MM.1S (cell line): ENCODE data around the gene DNER.

ENCODE experiments used
- DNase-seq: peaks from one replicate; pipeline ENCODE4 v3.0.0-alpha.2; 2015
- H2AFZ ChIP-seq: fragments of 300-600 bp; sonication (generic); 2 replicates; pipeline ENCODE4 v1.6.0; 2016; ENCODE audit warnings: antibody characterized with exemption, low read length
- H3F3A ChIP-seq: fragments of 300-600 bp; sonication (generic); 2 replicates; pipeline ENCODE4 v1.6.1; 2016; ENCODE audit warnings: mild to moderate bottlenecking, antibody characterized with exemption, low read length, moderate library complexity, mixed read lengths; ENCODE audit not compliant: insufficient read depth
- H3K27ac ChIP-seq: fragments of 300-600 bp; sonication (generic); 2 replicates; pipeline ENCODE4 v1.5.1; 2016; ENCODE audit warnings: mild to moderate bottlenecking, low read length
- H3K27me3 ChIP-seq: fragments of 300-600 bp; sonication (generic); replicated peaks from 2 replicates; pipeline ENCODE4 v1.6.0; 2016; ENCODE audit warnings: low read length; ENCODE audit not compliant: insufficient read depth
- H3K36me3 ChIP-seq: fragments of 300-600 bp; sonication (generic); replicated peaks from 2 replicates; pipeline ENCODE4 v1.6.1; 2016; ENCODE audit warnings: mild to moderate bottlenecking, low read length, mixed read lengths; ENCODE audit not compliant: insufficient read depth
- H3K4me1 ChIP-seq: fragments of 300-600 bp; sonication (generic); 2 replicates; pipeline ENCODE4 v1.6.1; 2016; ENCODE audit warnings: low read length, mixed read lengths
- H3K4me2 ChIP-seq: fragments of 300-600 bp; sonication (generic); 2 replicates; pipeline ENCODE4 v1.6.0; 2016; ENCODE audit warnings: low read depth, low read length
- H3K4me3 ChIP-seq: fragments of 300-600 bp; sonication (generic); 2 replicates; pipeline ENCODE4 v1.5.1; 2016; ENCODE audit warnings: low read length, mixed read lengths
- H3K79me2 ChIP-seq: fragments of 300-600 bp; sonication (generic); 2 replicates; pipeline ENCODE4 v1.6.1; 2016; ENCODE audit warnings: mixed run types, low read length, mixed read lengths
- H3K9ac ChIP-seq: fragments of 300-600 bp; sonication (generic); 2 replicates; pipeline ENCODE4 v1.6.1; 2016; ENCODE audit warnings: low read length, mixed read lengths
- H3K9me2 ChIP-seq: fragments of 300-600 bp; sonication (generic); replicated peaks from 2 replicates; pipeline ENCODE4 v1.6.1; 2016; ENCODE audit warnings: mild to moderate bottlenecking, low read length, mixed read lengths; ENCODE audit not compliant: insufficient read depth
- H3K9me3 ChIP-seq: fragments of 300-600 bp; sonication (generic); replicated peaks from 2 replicates; pipeline ENCODE4 v1.6.1; 2016; ENCODE audit warnings: mild to moderate bottlenecking, low read length, mixed read lengths; ENCODE audit not compliant: insufficient read depth
- H4K20me1 ChIP-seq: fragments of 300-600 bp; sonication (generic); 2 replicates; pipeline ENCODE4 v1.6.1; 2016; ENCODE audit warnings: mild to moderate bottlenecking, low read length, moderate library complexity, mixed read lengths; ENCODE audit not compliant: insufficient read depth
- EZH2 ChIP-seq: fragments of 300-600 bp; sonication (generic); optimal IDR thresholded peaks from 2 replicates; pipeline ENCODE3; 2017; ENCODE audit warnings: low read depth, mild to moderate bottlenecking, antibody characterized with exemption, low read length, mixed read lengths
- EZH2phosphoT487 ChIP-seq: fragments of 300-600 bp; sonication (generic); IDR thresholded peaks from 2 replicates; pipeline ENCODE4 v1.6.1; 2018; ENCODE audit warnings: antibody characterized with exemption, low read length
- TF ChIP-seq, protein P1 (sequence below): fragments of 300-600 bp; sonication (generic); IDR thresholded peaks from 2 replicates; pipeline ENCODE4 v1.5.1; 2016; ENCODE audit warnings: antibody characterized with exemption, low read length, mixed read lengths

The DNER gene

DNA sequence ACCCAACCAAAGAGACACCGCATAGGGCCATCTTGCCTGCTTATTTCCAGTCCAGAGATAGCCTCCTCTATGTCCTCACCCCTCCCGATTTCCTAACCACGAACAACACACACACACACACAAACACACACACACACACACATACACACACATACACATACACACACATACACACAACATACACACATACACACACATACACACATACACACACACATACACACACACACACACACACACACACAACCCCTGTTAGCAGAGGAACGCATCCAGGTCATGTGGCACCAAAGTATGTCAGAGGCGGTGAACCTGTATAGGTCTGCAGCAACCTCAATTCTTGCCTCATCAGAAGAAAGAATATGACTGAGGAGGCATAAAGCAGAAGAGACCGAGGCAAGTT, 18.5 kb upstream of the DNER start:
- no peaks in the 10 kb centered on the region for H3K79me2 ChIP-seq
- no peaks in the 10 kb centered on the region for H3K4me1 ChIP-seq
- TF ChIP-seq EZH2phosphoT487: no peak
- TF ChIP-seq, protein P1, sequence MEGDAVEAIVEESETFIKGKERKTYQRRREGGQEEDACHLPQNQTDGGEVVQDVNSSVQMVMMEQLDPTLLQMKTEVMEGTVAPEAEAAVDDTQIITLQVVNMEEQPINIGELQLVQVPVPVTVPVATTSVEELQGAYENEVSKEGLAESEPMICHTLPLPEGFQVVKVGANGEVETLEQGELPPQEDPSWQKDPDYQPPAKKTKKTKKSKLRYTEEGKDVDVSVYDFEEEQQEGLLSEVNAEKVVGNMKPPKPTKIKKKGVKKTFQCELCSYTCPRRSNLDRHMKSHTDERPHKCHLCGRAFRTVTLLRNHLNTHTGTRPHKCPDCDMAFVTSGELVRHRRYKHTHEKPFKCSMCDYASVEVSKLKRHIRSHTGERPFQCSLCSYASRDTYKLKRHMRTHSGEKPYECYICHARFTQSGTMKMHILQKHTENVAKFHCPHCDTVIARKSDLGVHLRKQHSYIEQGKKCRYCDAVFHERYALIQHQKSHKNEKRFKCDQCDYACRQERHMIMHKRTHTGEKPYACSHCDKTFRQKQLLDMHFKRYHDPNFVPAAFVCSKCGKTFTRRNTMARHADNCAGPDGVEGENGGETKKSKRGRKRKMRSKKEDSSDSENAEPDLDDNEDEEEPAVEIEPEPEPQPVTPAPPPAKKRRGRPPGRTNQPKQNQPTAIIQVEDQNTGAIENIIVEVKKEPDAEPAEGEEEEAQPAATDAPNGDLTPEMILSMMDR: no peak
- TF ChIP-seq EZH2: no peak
- DNase-seq: no peak
- no peak overlapping the region for H3K4me3 ChIP-seq
- H3F3A ChIP-seq: no peaks in the 10 kb centered on the region
- no peak overlapping the region for H3K9ac ChIP-seq
- no peaks in the 10 kb centered on the region for H3K36me3 ChIP-seq
- H4K20me1 ChIP-seq: no peaks in the 10 kb centered on the region
- no peak overlapping the region for H3K27ac ChIP-seq
- no peaks in the 10 kb centered on the region for H3K27me3 ChIP-seq
- no peak overlapping the region for H2AFZ ChIP-seq
- no peak overlapping the region for H3K4me2 ChIP-seq
- H3K9me3 ChIP-seq: no peaks in the 10 kb centered on the region
- H3K9me2 ChIP-seq: no peaks in the 10 kb centered on the region

DNA sequence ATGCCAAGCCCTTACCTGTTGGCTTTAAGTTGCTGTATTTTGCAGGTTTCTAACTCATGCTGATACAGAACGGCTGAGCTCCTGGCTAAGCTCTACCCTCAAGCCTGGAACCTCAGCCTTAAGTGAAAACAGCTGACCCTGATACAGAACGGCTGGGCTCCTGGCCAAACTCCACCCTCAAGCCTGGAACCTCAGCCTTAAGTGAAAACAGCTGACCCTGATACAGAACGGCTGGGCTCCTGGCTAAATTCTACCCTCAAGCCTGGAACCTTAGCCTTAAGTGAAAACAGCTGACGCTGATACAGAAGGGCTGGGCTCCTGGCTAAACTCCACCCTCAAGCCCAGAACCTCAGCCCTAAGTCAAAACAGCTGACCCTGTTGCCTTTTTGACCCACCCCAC, 17.6 kb upstream of the DNER start:
- DNase-seq: peak; percentile 71
- Histone ChIP-seq H3K27ac (no peak overlapping the region), H3F3A (no peaks in the 10 kb centered on the region), H3K9me2 (no peaks in the 10 kb centered on the region), H3K9ac (no peak overlapping the region), H2AFZ (no peak overlapping the region), H4K20me1 (no peaks in the 10 kb centered on the region), H3K79me2 (no peaks in the 10 kb centered on the region), H3K9me3 (no peaks in the 10 kb centered on the region), H3K4me1 (no peaks in the 10 kb centered on the region), H3K4me2 (no peak overlapping the region), H3K36me3 (no peaks in the 10 kb centered on the region), H3K4me3 (no peak overlapping the region), H3K27me3 (no peaks in the 10 kb centered on the region)
- TF ChIP-seq, protein P1: no peak
- no peak for TF ChIP-seq EZH2
- TF ChIP-seq EZH2phosphoT487: no peak

DNA sequence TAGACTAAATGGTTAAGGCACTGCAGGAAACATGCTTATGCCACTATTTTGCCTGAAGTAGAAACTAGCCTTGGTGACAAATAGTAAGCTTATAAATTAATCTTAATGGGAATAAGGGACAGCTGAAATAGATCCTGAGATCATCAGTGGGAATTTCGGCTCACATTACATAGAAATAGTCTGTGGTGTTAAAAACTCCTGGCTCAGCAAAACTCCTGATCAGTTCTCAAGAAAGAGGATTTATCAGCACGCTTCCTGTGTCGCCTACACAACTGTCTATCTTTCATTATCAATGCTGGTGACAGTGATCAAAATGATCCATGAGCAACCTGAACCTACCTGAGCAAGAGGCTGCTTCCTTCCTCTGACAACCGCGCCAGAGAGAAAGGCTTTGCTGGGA, 17.0 kb upstream of the DNER start:
- Histone ChIP-seq H3K4me2 (no peak overlapping the region), H3K27ac (no peak overlapping the region), H3F3A (no peaks in the 10 kb centered on the region), H3K9me3 (no peaks in the 10 kb centered on the region), H4K20me1 (no peaks in the 10 kb centered on the region), H3K9me2 (no peaks in the 10 kb centered on the region), H3K4me1 (no peaks in the 10 kb centered on the region), H3K27me3 (no peaks in the 10 kb centered on the region), H3K4me3 (no peak overlapping the region), H3K36me3 (no peaks in the 10 kb centered on the region), H3K79me2 (no peaks in the 10 kb centered on the region), H2AFZ (no peak overlapping the region), H3K9ac (no peak overlapping the region)
- TF ChIP-seq, protein P1: no peak
- TF ChIP-seq EZH2phosphoT487 (no peak), EZH2 (no peak)
- no peak for DNase-seq
